ENCODE measurements around the gene RNF217.

The RNF217 gene

GRCh38 chr6:125053809-125054208 lies 91.6 kb downstream of the RNF217 start:
- no peak for TF ChIP-seq CTCF (IDR thresholded peaks at IDR 0.05; ENCODE audit: low read depth, low read length)
- Histone ChIP-seq H3K36me3 (no peaks in the 10 kb centered on the region), H3K4me3 (ENCODE audit: low read depth, low read length) (no peak overlapping the region), H3K27ac (no peak overlapping the region), H3K9me3 (ENCODE audit: severe bottlenecking) (no peaks in the 10 kb centered on the region), H3K27me3 (ENCODE audit: insufficient read depth, low read depth, severe bottlenecking) (no peaks in the 10 kb centered on the region)
- DNase-seq = no peak

- H3K9me3 ChIP-seq (ENCODE audit: severe bottlenecking) = no peaks in the 10 kb centered on the region
- H3K27ac ChIP-seq = no peak overlapping the region
- DNase-seq = no peak
- TF ChIP-seq CTCF (IDR thresholded peaks at IDR 0.05; ENCODE audit: low read depth, low read length) = no peak
- H3K4me3 ChIP-seq (ENCODE audit: low read depth, low read length) = no peak overlapping the region
- H3K27me3 ChIP-seq (ENCODE audit: insufficient read depth, low read depth, severe bottlenecking) = no peaks in the 10 kb centered on the region
- no peaks in the 10 kb centered on the region; the same call in 1 of the 2 replicates for H3K36me3 ChIP-seq
Measured at GRCh38 chr6:125054331-125054730, 92.1 kb downstream of the RNF217 start.

GRCh38 chr6:125057392-125058246 lies 95.4 kb downstream of the RNF217 start:
- peak overlapping the region; percentile 62 for H3K4me3 ChIP-seq (ENCODE audit: low read depth, low read length)
- H3K27ac ChIP-seq = peak overlapping the region; percentile 78
- TF ChIP-seq CTCF (IDR thresholded peaks at IDR 0.05; ENCODE audit: low read depth, low read length) = no peak
- no peak for DNase-seq
- peaks cover 9% of the 10 kb centered on the region for H3K36me3 ChIP-seq
- H3K27me3 ChIP-seq (ENCODE audit: insufficient read depth, low read depth, severe bottlenecking) = no peaks in the 10 kb centered on the region
- no peaks in the 10 kb centered on the region for H3K9me3 ChIP-seq (ENCODE audit: severe bottlenecking)

GRCh38 chr6:125058546-125058945 lies 96.3 kb downstream of the RNF217 start:
- H3K27ac ChIP-seq = peak overlapping the region; percentile 78
- no peaks in the 10 kb centered on the region for H3K27me3 ChIP-seq (ENCODE audit: insufficient read depth, low read depth, severe bottlenecking)
- H3K9me3 ChIP-seq (ENCODE audit: severe bottlenecking) = no peaks in the 10 kb centered on the region
- no peak for TF ChIP-seq CTCF (IDR thresholded peaks at IDR 0.05; ENCODE audit: low read depth, low read length)
- peaks cover 15% of the 10 kb centered on the region for H3K36me3 ChIP-seq
- H3K4me3 ChIP-seq (ENCODE audit: low read depth, low read length) = peak overlapping the region; percentile 62
- no peak for DNase-seq

GRCh38 chr6:125063307-125063706 lies 101.1 kb downstream of the RNF217 start:
- Histone ChIP-seq H3K9me3 (ENCODE audit: severe bottlenecking) (no peaks in the 10 kb centered on the region), H3K27ac (no peak overlapping the region), H3K36me3 (peaks cover 37% of the 10 kb centered on the region), H3K4me3 (ENCODE audit: low read depth, low read length) (no peak overlapping the region), H3K27me3 (ENCODE audit: insufficient read depth, low read depth, severe bottlenecking) (no peaks in the 10 kb centered on the region)
- DNase-seq = no peak
- TF ChIP-seq CTCF (IDR thresholded peaks at IDR 0.05; ENCODE audit: low read depth, low read length) = no peak
